Measurements from ENCODE around the gene NDUFA11. TPM values are rescaled to one million over a fixed set of nuclear protein-coding genes. Genes with fewer than 3 reads are reported as not detected.

The NDUFA11 gene
- total RNA-seq = 133 and 149 TPM in 2 replicates
- 418 TPM for polyA plus RNA-seq (2012)

DNA sequence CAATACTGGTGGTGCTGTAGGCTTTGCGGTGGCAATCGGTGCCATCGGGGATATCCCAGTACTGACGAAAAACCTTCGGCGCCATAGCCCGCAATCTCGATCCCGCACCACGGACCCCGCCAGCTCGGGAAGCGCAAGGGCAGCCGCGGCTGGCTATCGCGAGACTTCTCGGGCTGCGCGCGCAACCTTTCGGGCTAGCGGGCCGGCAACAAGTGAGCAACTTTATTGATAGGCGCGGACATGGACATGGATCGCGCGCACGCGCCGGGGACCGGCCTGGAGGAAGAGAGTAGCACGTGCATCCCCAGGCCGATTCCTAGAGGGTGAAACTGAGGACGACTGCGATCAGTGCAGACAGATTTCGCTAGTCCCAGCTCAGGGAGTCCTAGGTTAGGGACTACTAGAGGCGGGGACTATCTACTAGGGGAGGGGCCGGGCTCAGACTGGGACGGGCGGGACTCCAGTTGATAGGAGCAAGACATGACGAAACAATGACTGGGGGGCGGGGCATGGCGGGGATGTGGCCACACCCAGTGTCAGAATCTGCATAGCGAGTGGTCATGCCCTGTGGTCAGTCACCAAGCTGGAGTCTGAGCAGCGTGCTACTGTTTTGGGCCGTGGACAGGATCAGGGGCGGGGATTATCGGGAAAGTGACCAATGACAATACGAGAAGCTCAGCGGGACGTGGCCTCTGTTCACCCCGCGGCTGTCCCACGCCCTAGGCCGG, at the start of gene NDUFA11:
Gene NDUFA11 (minus strand): TSS at position 167 of the 728 bp plus-strand sequence. CDS start 82 bp downstream, at position 85.
- peak; percentile 95 for DNase-seq (ENCODE audit: low read depth)

DNA sequence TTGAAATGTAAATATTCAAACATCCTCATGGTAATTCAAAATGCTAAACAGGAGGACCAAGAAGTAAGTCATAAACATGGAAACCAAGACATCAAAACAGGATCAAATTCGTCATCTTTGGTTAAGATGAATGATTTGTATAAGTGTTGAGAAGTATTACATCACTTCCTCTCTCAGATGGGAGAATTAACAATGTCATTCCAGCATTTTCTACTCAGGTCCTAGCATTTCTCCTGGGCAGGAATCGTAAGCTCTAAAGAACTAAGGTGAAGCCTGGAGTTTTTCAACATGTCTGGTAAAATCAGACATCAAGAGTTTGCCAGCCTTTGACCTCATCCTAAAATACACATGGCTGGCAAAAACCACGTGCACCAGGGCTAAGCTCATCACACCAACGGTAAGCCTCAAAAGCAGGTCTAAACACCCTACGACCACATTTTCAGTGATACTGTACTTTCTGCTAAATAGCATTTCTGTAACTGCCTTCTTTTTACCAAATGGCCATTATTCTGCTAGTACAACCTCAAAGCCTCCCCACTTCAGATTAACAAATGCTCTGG, 49.5 kb upstream of the NDUFA11 start:
- no peak for DNase-seq (ENCODE audit: low read depth)

DNA sequence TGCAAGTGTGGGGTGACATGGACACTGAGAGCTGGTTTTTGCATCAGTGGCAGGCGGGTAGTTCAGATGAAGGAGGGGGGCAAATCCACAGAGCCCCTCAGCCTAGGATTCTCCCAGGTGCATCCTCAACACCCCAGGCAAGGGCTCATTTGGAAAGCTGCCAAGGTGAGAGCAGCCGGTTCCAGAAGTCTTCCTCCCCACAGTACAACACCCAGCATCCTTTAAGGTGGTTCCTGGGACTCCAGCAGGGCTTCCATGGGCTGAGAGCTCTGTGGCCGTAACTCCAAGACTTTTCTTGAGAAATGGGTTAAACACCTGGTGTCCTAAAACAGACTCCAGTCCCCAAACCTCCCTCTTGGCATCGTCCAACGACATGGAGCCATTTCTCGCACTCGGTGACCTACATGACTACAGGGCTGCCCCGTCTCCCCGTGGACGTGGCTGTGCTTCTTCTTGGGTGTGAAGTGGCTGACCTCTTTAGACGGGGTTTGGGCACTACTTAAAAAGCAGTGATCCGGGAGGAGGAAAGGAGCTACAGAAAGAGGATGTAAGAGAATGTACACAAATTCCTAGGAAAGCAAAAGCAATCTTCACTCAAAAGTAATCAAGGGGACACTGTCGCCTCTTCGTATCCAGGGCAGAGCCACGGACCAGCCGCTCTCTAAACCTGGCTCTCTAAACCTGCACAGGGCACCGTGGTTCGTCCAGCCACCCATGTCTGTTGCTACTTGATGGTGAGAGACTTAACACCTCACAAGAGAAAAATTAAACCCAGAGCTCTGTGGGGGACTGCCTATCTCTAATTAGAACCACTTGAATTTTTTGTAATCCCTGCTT, 48.8 kb upstream of the NDUFA11 start:
- no peak for DNase-seq (ENCODE audit: low read depth)

DNA sequence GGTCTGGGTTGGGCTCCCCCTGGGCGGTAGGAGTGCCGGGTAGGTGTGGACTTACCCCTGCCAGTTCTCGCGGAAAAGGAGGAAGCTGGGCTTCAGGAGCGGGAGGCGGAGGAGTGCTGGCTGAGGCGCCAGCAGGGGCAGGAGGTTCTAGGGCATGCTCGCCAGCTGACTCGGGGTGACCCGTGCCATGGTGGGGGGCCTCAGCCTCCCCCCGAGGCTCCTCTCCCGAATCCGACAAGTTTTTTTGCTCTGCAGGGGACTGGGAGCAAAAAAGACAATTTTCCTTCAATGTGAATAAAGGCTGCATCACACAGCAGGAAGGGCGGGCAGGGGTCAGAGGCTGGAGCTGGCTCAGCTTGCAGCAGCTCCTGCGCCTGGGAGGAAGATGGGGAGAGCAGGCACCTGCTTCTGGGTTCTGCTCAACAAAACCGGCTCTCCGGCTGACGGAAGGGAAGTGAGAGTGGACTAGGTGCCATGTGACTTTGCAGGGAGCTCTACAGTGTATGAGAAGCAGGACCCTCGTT, 47.8 kb upstream of the NDUFA11 start:
- DNase-seq (ENCODE audit: low read depth) = no peak

DNA sequence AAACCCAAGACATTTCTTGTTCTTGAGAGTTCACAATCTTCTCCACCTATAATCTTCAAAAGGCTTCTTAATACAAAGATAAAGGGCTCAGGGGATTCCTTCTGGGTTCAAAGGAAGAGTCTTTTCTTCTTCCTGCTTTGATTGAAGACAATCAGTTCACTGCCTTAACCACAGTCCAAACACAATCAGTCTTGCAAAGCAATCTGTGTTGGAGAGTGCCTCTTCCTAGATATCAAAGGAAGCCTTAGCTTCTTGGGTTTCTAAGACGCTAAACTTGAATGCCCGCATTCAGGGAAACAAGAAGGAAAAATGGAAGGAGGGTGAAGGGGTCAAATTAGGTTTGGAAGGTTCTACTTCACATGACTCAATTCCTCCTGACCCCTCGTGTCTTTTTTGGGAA, 47.2 kb upstream of the NDUFA11 start:
- no peak for DNase-seq (ENCODE audit: low read depth)

DNA sequence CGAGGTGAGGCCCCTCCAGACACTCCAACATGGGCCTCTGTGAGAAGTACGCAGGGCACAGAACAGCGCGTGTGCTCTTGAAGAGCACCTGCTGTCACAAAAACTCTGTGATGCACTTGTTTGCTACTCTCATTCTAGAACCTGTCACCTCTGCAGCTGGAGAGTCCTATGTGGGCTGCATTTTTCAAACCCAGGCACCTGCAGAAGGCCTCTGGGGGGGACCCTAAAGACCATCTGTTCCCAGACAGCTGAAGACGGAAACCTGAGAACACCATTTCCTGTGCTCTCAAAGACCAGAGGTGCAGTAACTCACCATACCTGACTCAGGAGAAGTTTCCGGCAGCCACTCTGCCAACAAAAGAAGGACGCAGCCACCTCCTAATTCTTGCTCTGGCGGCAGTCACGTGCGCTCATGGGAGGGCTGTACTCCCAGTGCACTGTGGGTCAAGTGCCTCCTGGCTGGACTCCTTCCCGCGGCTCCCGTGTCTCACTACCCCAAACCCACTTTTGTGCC, 46.3 kb upstream of the NDUFA11 start:
- DNase-seq (ENCODE audit: low read depth) = no peak

DNA sequence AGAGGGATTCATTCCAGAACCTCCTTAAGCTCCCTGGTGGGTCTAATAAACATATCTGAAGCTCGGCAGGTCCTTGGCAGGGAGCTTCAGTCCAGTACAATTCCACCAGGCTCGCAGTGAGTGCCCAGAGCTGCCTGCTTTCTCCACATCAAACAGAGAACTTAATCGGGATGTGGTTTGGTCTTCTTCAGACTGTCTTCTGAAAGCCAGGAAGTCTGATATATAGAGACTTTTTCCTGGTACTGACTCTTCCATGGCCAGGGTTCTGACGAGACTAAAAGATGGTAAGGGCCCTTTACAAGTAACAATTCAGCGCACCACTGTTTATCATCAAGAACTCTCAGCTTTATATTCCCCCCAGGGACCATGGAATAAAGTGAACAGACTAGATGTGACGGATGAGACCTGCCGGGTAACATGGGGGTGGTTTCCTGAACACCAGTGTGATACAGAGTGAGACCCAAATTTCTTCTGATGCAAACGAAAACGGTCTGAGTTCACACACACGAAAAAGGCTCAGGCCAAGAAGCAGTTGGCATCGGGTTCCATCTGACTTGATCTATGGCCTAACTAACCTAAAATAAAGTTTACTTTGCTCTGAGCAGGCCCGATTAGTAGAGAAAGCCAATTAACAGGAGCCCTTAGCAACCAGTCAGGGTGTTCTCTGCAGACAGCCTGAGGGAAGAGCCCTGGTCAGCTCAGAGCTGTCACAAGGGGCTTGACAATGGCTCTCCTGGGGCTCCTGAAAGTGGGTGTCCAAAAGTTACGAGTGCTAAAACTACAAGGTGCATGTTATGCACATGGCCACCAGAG, 45.4 kb upstream of the NDUFA11 start:
- DNase-seq (ENCODE audit: low read depth) = no peak

DNA sequence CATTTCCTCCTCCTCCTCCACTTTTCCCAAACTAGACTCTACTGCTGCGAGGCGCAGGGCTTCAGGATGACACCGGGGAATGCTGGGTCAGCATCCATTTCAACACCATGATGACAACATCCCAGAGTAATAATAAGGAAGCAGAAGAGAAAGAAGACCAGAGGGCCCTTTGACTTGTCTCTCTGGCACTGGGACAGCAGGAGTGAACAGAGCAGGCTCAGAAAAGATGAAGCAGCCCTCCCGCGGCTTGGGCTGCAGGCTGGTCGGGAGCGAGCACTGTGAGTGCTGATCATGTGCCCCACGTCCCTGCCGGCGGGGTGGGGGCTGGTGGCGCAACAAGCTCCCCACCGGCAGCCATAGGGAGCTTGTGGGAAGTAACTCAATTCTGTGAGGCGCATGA, 43.8 kb upstream of the NDUFA11 start:
- DNase-seq (ENCODE audit: low read depth) = no peak

DNA sequence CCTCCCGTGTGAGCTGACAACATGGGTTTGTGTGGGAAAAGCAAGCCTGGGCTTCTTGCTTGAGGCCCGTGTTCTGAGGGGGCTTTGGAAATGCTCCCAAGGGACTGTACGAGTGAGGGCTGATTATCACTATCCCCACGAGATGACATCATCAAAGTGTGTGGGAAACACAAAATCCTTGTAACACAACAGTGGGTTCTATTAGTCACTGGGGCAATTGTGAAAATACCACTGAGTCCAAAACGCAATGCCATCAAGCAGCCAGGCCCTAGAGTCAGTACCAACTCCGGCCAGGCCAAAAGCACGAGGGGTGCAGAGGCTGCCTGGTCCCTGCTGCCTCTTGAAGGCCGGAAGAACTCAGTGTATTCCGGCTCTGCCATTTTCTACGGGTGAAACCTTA, 40.0 kb upstream of the NDUFA11 start:
- DNase-seq (ENCODE audit: low read depth) = no peak

DNA sequence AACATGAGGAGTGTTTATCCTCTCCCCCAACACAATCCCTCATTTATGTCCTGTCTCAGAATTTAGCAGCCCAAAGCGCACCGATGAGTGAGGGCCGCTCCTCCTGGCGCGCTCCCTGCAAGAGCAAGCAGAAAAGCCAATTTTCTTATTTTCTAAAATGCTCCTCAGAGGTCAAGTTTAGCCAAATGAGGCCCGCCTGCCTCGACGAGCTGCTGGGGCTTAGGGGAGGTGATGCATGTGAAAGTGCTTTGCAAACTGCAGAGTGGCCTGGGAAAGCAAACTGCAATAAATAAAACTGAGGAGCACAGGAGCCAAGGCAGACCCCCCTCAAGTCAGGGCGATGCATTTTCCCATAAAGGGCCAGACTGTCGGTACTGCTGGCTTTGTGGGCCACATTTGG, 39.5 kb upstream of the NDUFA11 start:
- no peak for DNase-seq (ENCODE audit: low read depth)

DNA sequence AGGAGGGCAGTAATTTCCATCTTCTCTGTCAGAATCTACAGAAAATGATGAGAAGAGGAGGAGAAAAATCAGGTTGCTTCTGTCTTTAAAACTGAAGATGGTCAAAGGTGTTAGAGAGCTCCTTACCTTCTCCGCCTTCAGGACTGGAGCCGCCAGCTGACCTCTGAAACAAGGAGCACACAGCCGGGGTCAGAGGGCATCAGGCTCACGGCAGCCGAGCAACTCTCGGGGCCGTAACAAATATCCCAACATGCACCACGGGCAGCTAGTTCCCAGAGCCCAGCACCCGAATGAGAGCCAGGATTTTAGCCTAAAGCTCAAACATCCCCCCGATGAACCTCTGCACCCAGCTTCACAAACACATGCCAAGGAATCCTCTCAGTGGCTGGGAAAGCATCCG, 38.1 kb upstream of the NDUFA11 start:
- no peak for DNase-seq (ENCODE audit: low read depth)

DNA sequence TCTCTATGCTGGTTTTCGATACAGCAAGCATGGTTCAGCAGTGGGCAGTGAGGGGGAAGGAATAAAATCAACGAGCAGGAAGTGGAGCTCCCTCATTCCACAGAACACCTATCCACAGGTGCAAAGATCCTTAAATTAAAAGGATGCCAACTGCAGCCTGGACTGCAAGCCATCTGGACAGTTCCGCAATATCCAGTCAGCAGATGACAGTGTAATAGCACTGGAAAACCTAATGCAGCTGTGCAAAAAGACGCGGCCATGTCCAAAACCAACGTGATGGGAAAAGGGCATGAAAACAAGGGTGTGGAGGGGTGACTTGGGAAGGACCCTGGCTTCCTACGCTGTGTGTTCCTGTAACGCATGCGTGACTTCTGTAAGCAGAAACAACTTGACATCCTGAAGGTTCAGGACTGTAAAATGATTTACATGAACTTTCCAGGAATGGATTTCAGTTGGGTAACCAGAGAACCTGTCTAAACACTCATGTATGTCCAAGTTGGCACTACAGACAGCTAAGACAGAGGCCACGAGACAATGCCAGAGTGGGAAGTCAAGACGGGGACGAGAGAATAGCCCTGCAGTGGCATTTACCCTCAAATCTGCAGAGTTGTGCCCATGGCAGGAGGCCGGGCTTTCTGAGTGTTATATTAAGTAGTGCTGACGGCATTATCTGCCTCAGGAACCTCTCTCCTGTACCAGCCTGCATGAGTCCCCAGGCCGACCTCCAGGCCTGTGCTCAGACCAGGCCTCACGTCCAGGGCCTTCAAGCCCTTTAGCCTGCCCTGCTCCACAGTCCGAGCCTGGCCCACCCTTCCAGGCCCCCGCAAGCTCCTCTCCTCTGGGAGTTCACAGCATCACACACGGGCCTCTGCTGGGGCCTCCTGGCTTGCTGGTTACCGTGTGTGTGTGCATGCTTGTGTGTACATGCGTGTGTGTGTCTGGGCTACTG, 36.9 kb upstream of the NDUFA11 start:
- no peak for DNase-seq (ENCODE audit: low read depth)

DNA sequence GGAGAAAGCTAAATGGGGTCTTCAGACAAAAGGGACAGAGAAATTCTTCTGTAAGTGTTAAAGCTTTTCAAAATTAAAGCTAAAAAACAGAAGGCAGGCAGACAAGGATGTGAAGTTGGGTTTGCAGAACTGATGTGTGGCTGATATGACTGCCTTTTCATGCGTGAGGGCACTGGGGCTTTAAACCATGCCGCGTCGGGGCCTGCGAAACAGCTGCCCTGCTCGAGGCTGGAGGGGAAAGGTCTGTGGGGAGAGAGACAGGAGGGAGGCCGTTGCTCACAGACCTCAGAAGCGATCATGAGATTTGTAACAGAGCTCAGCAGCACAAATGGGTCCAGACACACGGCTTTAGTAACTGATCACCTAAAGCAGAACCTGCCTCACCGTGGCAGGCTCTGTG, 34.0 kb upstream of the NDUFA11 start:
- no peak for DNase-seq (ENCODE audit: low read depth)

DNA sequence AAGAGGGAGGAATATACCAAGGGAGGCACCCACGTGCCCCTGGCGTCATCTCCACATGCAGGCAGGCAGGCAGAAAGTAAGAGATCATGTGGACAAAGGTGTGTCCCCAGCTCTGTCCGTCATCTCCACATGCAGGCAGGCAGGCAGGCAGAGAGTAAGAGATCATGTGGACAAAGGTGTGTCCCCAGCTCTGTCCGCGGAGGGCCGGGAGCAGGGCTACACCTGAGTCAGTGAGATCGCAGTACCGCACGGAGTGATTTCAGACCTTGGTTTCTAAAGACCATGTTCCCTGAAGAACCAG, 32.7 kb upstream of the NDUFA11 start:
- DNase-seq (ENCODE audit: low read depth) = no peak

DNA sequence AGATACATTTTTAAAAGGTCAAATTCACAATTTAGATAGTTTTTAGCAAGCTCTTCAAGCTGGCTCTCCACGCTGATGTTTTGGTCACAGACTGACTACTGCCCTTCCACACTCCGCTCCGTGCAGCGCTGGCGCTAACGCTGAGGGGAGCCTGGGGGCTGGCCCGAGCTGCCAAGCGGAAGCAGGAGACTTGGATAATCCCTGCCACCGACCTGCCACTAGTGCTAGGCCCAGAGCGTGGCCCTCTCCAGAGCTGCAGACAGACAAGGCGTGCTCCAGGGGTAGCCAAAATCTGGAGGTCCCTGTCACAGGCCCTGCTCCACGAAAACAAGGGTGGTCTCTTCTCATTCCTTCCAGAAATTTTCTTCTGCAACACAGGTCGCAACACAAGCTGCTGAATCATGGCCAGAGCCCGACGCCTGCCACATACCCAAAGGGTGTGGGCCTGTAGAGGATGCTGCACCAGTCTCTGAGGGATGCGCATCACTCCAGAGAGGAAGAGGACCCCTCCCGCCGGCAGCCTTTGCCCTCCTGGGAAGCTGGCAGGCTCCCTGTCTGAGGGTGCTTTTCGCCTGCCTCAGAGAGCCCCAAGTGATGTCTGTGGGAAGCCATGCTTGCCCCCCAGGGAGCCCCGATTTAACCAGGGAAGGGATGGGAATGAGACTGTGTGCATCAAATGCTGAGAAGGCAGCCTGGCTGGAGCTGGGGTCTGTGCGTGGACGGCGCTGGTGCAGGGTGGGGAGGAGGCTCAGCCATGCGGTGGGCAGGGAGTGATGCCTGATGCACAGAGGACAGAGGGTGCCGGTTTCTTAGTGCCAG, 32.1 kb upstream of the NDUFA11 start:
- no peak for DNase-seq (ENCODE audit: low read depth)

DNA sequence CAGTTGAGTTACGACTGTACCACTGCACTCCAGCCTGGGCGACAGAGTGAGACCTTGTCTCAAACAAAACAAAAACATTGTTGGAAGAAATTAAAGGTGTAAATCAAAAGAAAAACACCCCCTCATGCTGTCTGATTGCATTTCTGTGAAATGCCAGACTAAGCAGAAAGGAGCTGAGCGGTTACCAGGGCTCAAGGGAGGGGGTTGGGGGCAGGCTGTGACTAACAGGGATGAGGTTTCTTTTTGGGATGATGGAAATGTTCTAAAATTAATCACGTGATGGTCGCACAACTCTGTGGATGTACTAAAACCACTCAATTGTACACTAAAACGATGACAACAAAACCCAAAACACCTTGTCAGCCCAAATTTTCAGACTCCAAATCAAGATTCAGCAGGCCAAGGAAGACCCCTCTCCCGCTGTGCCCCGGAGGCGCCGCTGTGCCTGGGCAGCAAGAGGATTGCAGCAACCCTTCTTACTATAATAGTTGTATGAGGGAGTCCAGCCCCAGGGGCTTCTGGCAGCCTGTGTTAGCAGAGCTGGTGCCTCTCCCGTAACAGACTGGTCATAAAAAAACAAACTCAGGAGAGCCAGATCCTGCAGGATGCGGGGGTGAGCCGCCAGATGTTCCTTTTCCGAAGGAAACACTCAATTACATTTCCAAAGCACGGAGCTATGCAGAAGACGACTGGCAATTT, 31.3 kb upstream of the NDUFA11 start:
- no peak for DNase-seq (ENCODE audit: low read depth)

DNA sequence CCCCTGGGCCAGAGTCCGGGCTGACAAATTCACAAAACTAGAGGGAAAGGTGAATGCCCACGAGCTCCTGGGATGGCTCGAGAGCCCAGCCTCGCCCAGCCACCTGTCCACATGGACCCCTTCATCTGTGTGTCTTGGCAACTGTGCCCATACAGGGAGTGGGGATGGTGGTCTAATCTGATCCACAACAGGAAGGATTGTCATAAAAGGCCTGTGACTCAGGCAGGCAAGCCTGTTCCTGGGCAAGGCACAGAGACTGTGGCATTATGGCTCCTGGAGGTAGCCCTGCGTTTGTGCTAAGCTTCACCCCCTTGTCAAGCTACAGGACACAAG, 30.4 kb upstream of the NDUFA11 start:
- no peak for DNase-seq (ENCODE audit: low read depth)

DNA sequence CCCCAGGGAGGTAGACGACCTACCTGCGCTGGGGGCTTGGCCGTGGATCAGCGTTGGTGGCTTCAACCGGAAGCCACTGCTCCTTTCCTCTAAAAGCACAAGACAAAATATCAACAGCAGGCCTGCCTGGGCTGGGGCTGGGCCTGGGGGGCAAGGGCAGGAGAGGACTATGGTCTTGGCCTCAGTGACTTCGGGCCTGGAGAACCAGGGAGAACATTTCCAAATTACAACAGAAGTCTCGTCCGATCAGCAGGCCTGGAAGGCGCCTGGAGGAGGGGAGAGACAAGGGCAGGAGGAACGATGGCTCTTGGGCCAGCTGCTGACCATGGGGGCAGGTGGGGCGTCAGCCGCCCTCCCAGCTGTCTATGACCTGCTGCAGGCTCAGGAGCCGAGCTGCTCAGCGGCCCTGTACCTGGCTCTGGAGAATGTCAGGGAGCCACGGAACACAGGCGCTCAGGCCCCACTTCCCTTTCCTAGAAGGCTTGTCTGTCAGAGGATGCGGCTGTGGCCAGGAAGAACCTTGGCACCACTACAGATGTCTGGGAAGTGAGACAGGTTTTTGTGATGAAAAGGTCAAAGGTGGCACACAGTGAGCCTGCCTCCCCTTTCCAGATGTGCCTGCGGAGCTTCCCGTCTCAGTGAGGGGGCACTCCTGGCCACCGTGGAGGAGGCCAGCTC, 29.9 kb upstream of the NDUFA11 start:
- no peak for DNase-seq (ENCODE audit: low read depth)
